ENCODE data around the gene CPNE5. TPM values are rescaled to one million over a fixed set of nuclear protein-coding genes. Genes with fewer than 3 reads are reported as not detected.

The CPNE5 gene
- total and polyA plus RNA-seq, 2 of the 4 experiments (the other 2 are of a cell fraction) = 0.07 TPM; not detected in 1

DNA sequence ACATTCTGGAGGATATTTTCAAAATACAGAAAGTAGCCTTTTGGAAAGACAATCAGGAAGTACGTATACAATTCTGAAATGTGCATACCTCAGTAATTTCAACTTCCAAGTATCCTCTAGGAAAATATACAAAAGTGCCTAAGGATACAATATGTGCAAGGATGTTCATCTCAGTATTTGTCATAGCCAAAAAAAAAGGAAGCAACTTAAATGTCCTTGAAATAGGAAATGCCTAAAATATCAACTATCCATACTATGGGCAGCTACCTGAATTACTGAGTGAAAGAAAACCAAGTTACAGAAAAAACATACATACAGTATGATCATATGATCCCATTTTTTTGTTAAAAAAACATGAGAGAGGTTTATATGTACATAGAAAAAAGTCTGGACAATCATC is 33.9 kb upstream of the CPNE5 start:
- ChIA-PET CTCF (interaction anchor here (1.1 to 1.3 kb wide), 2 partner anchors 12 to 114 kb away, joined by 3 to 4 read pairs; no protein-coding TSS in a partner anchor), POLR2A (ENCODE audit: unreplicated experiment) (no interaction called here)
- no peak overlapping the region for H3K18ac ChIP-seq (ENCODE audit: low read depth, low read length)
- in situ Hi-C loops (cut with MboI; ENCODE audit: low sequenced_read_pairs) (no loop called here), dilution Hi-C loops (cut with HindIII; ENCODE audit: low sequenced_read_pairs, unreplicated experiment) (no loop called here), intact Hi-C loops (cut with micrococcal nuclease) (no loop called here)
- no peak overlapping the region for H2BK120ac ChIP-seq (ENCODE audit: low read depth, low read length)
- no peak overlapping the region for H3K4me2 ChIP-seq (ENCODE audit: low read depth, low read length)
- H3K4me3 ChIP-seq (ENCODE audit: insufficient read depth, low read depth, low read length) = no peak overlapping the region
- no peak overlapping the region for H3K27ac ChIP-seq (ENCODE audit: insufficient read depth, low read length)
- no peak overlapping the region for H2AK5ac ChIP-seq (ENCODE audit: low read depth, low read length)
- H3K79me1 ChIP-seq (ENCODE audit: low read depth in 1 of 2, low read length in 2 of 2) = peaks cover 30 to 40% of the 10 kb centered on the region in 2 experiments
- no peak overlapping the region for H3K4ac ChIP-seq (ENCODE audit: low read depth, low read length)
- no peak overlapping the region for H2BK5ac ChIP-seq (ENCODE audit: low read depth, low read length, poor library complexity, severe bottlenecking)
- no peaks in the 10 kb centered on the region for H4K20me1 ChIP-seq (ENCODE audit: insufficient read depth, low read length)
- no peaks in the 10 kb centered on the region for H3K27me3 ChIP-seq (ENCODE audit: control insufficient read depth, insufficient read depth, low read length)
- H4K8ac ChIP-seq (ENCODE audit: low read depth in 2 of 2, low read length in 2 of 2) = no peak overlapping the region
- TF ChIP-seq CHD1 (IDR thresholded peaks at IDR 0.05; ENCODE audit: low read depth, low read length) (no peak), RCOR1 (IDR thresholded peaks at IDR 0.05; ENCODE audit: insufficient replicate concordance, low read length) (no peak), MAZ (IDR thresholded peaks at IDR 0.05; ENCODE audit: borderline replicate concordance, low read depth, low read length) (no peak), POLR2A (IDR thresholded peaks at IDR 0.05; ENCODE audit: low read depth, low read length) (no peak), RFX5 (IDR thresholded peaks at IDR 0.05; ENCODE audit: low read depth, low read length) (no peak), MAFK (IDR thresholded peaks at IDR 0.05; ENCODE audit: low read depth, low read length) (no peak), RAD21 (IDR thresholded peaks at IDR 0.05; ENCODE audit: low read length) (no peak)
- H3K9ac ChIP-seq (ENCODE audit: low read depth, low read length) = no peak overlapping the region
- H2AFZ ChIP-seq (replicated peaks; ENCODE audit: low read length, poor library complexity) = no peak overlapping the region
- no CpG with 5 or more reads among the region's 1 CpG for WGBS, 2 experiments (ENCODE audit: extremely low coverage in 2 of 2, insufficient read length in 1 of 2)
- H4K91ac ChIP-seq (ENCODE audit: insufficient read depth, low read depth, low read length) = no peak overlapping the region
- no peak overlapping the region for H2BK20ac ChIP-seq (ENCODE audit: low read depth, low read length)
- H3K56ac ChIP-seq (ENCODE audit: extremely low read depth, insufficient read depth, low read length) = no peak overlapping the region
- ATAC-seq (ENCODE audit: low read depth) (no peak), DNase-seq (no peak)
- H3K23ac ChIP-seq (ENCODE audit: low read depth, low read length) = no peak overlapping the region
- H3K4me1 ChIP-seq (ENCODE audit: control insufficient read depth, insufficient read depth, low read length) = peaks cover 4% of the 10 kb centered on the region
- H3K36me3 ChIP-seq (ENCODE audit: control insufficient read depth, insufficient read depth, low read length) = peaks cover 4% of the 10 kb centered on the region
- no peak overlapping the region for H2BK15ac ChIP-seq (ENCODE audit: low read depth, low read length)
- H3K9me1 ChIP-seq (ENCODE audit: insufficient read depth, low read length) = 0 out of 2 replicates have a peak, but pooled peaks cover 6% of the 10 kb centered on the region
- no peak overlapping the region for H4K5ac ChIP-seq (ENCODE audit: low read depth, low read length)
- H2AK9ac ChIP-seq (replicated peaks; ENCODE audit: low read depth, low read length, poor library complexity) = no peak overlapping the region
- H3K9me3 ChIP-seq (ENCODE audit: control insufficient read depth, insufficient read depth, low read length) = no peaks in the 10 kb centered on the region
- no TSS peak for BruUV-seq (replicated peaks)
- no peak overlapping the region for H3K14ac ChIP-seq (replicated peaks; ENCODE audit: low read depth, low read length)
